A673 (cell line): ENCODE data around the gene DNAH9. TPM values are rescaled to one million over a fixed set of nuclear protein-coding genes. Genes with fewer than 3 reads are reported as not detected.

ENCODE experiments used
- BruUV-seq: library from RNA; stranded (reverse); fragments of 400-500 nt; replicated peaks from 2 replicates; lab custom pipeline; 2021; lab: Mats Ljungman, UMichigan
- CTCF ChIA-PET: fragments of 300-600 bp; sonication (Branson Sonifier 250); formaldehyde crosslinking; loops from one replicate; lab custom pipeline; 2022; ENCODE audit warnings: antibody characterized with exemption; lab: Charles Lee
- POLR2A ChIA-PET: fragments of 300-600 bp; sonication (Branson Sonifier 250); formaldehyde crosslinking; loops from one replicate; lab custom pipeline; 2022; ENCODE audit warnings: antibody characterized with exemption; ENCODE audit not compliant: low non-redundant PET; lab: Charles Lee
- DNase-seq: peaks from one replicate; pipeline ENCODE4 v3.0.0-alpha.2; 2015; ENCODE audit warnings: low spot score
- H3K27ac ChIP-seq: fragments of 200-600 bp; sonication (generic); 2 replicates; pipeline ENCODE4 v1.5.1; 2016; ENCODE audit warnings: mixed run types, low read depth, mild to moderate bottlenecking, mixed read lengths, antibody characterized with exemption, low read length; ENCODE audit not compliant: poor library complexity, severe bottlenecking
- H3K27me3 ChIP-seq: fragments of 200-600 bp; sonication (generic); replicated peaks from 2 replicates; pipeline ENCODE4 v1.6.1; 2017; ENCODE audit warnings: mixed run types, low read depth, mild to moderate bottlenecking, mixed read lengths, antibody characterized with exemption, low read length; ENCODE audit not compliant: insufficient read depth, poor library complexity
- H3K36me3 ChIP-seq: fragments of 200-600 bp; sonication (generic); 2 replicates; pipeline ENCODE4 v1.6.1; 2016; ENCODE audit warnings: mixed run types, mild to moderate bottlenecking, mixed read lengths, antibody characterized with exemption, low read length; ENCODE audit not compliant: insufficient read depth, poor library complexity, severe bottlenecking
- H3K4me1 ChIP-seq: fragments of 200-600 bp; sonication (generic); 2 replicates; pipeline ENCODE4 v1.6.1; 2017; ENCODE audit warnings: mixed run types, mild to moderate bottlenecking, mixed read lengths, antibody characterized with exemption, low read length; ENCODE audit not compliant: insufficient read depth, poor library complexity, severe bottlenecking
- H3K4me3 ChIP-seq: fragments of 200-600 bp; sonication (generic); 2 replicates; pipeline ENCODE4 v1.5.1; 2016; ENCODE audit warnings: low read depth, mixed run types, mild to moderate bottlenecking, mixed read lengths, low read length; ENCODE audit not compliant: poor library complexity, severe bottlenecking
- H3K9me3 ChIP-seq: fragments of 200-600 bp; sonication (generic); 2 replicates; pipeline ENCODE4 v1.6.1; 2016; ENCODE audit warnings: mixed run types, low read depth, mild to moderate bottlenecking, mixed read lengths, antibody characterized with exemption, low read length; ENCODE audit not compliant: poor library complexity, severe bottlenecking
- EZH2 ChIP-seq: fragments of 200-600 bp; sonication (generic); IDR thresholded peaks from 2 replicates; pipeline ENCODE4 v1.6.1; 2017; ENCODE audit warnings: borderline replicate concordance, low read depth, mild to moderate bottlenecking, mixed read lengths, antibody characterized with exemption, low read length; ENCODE audit not compliant: poor library complexity, severe bottlenecking
- intact Hi-C: fragments of 100-400 bp; cut with micrococcal nuclease; formaldehyde crosslinking; loops from one replicate; pipeline ENCODE4 v1.10.0; 2022; ENCODE audit not compliant: unreplicated experiment
- total RNA-seq: library from RNA; stranded (reverse); gene quantifications from 2 replicates; pipeline ENCODE4 v1.2.3, GENCODE V29; 2021
- TF ChIP-seq, protein P1 (sequence below): fragments of 300-800, 200-600 bp; sonication (generic); conservative IDR thresholded peaks from 2 replicates; pipeline ENCODE4 v1.5.1; 2017; ENCODE audit warnings: low read depth, mild to moderate bottlenecking, antibody characterized with exemption, low read length, moderate library complexity, mixed read lengths

Gene DNAH9
- total RNA-seq, 1 experiment from 2014 or later, result 6.6 TPM

GRCh38 chr17:11739351-11739750 lies 141.1 kb downstream of the DNAH9 start:
- intact Hi-C loops, result no loop called here
- no peak overlapping the region for H3K27ac ChIP-seq
- peak; percentile 41 for DNase-seq
- TF ChIP-seq, protein P1, sequence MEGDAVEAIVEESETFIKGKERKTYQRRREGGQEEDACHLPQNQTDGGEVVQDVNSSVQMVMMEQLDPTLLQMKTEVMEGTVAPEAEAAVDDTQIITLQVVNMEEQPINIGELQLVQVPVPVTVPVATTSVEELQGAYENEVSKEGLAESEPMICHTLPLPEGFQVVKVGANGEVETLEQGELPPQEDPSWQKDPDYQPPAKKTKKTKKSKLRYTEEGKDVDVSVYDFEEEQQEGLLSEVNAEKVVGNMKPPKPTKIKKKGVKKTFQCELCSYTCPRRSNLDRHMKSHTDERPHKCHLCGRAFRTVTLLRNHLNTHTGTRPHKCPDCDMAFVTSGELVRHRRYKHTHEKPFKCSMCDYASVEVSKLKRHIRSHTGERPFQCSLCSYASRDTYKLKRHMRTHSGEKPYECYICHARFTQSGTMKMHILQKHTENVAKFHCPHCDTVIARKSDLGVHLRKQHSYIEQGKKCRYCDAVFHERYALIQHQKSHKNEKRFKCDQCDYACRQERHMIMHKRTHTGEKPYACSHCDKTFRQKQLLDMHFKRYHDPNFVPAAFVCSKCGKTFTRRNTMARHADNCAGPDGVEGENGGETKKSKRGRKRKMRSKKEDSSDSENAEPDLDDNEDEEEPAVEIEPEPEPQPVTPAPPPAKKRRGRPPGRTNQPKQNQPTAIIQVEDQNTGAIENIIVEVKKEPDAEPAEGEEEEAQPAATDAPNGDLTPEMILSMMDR, result no peak
- TF ChIP-seq EZH2, result no peak
- H3K9me3 ChIP-seq, result no peaks in the 10 kb centered on the region
- no TSS peak for BruUV-seq
- peaks cover 41% of the 10 kb centered on the region for H3K4me1 ChIP-seq
- CTCF ChIA-PET, result no interaction called here
- H3K36me3 ChIP-seq, result no peaks in the 10 kb centered on the region
- H3K27me3 ChIP-seq, result no peaks in the 10 kb centered on the region
- POLR2A ChIA-PET, result no interaction called here
- no peak overlapping the region for H3K4me3 ChIP-seq

- intact Hi-C loops, result loop anchor here (5.0 kb wide), 3 partner anchors 223 to 863 kb away; partner anchors contain the start of gene SHISA6
- BruUV-seq, result no TSS peak
- H3K27ac ChIP-seq, result no peak overlapping the region
- POLR2A ChIA-PET, result no interaction called here
- no peak overlapping the region for H3K4me3 ChIP-seq
- CTCF ChIA-PET, result no interaction called here
- no peaks in the 10 kb centered on the region for H3K9me3 ChIP-seq
- no peaks in the 10 kb centered on the region for H3K36me3 ChIP-seq
- H3K4me1 ChIP-seq, result peaks cover 41% of the 10 kb centered on the region
- DNase-seq, result no peak
- TF ChIP-seq EZH2, result no peak
- TF ChIP-seq, protein P1, result no peak
- H3K27me3 ChIP-seq, result no peaks in the 10 kb centered on the region
These were observed 141.6 kb downstream of the DNAH9 start for GRCh38 chr17:11739848-11740247.

GRCh38 chr17:11742886-11743285 lies 144.6 kb downstream of the DNAH9 start:
- BruUV-seq, result no TSS peak
- DNase-seq, result peak; percentile 81
- no peaks in the 10 kb centered on the region for H3K27me3 ChIP-seq
- no peaks in the 10 kb centered on the region for H3K36me3 ChIP-seq
- intact Hi-C loops, result loop anchor here (5.0 kb wide), 3 partner anchors 226 to 866 kb away; partner anchors contain the start of gene SHISA6
- POLR2A ChIA-PET, result no interaction called here
- CTCF ChIA-PET, result interaction anchor here (0.7 to 1.6 kb wide), 7 partner anchors 99 to 867 kb away, joined by 3 to 11 read pairs (median 3); no protein-coding TSS in a partner anchor
- H3K9me3 ChIP-seq, result no peaks in the 10 kb centered on the region
- TF ChIP-seq, protein P1, result peak; percentile 79
- TF ChIP-seq EZH2, result no peak
- H3K4me3 ChIP-seq, result no peak overlapping the region
- no peak overlapping the region for H3K27ac ChIP-seq
- H3K4me1 ChIP-seq, result peaks cover 37% of the 10 kb centered on the region
